Neural progenitor cell (in vitro differentiated cells): ENCODE results near the gene OR7D4. TPM values are rescaled to one million over a fixed set of nuclear protein-coding genes. Genes with fewer than 3 reads are reported as not detected.

ENCODE experiments used
- DNase-seq: peaks from one replicate; pipeline ENCODE4 v3.0.0-alpha.2; 2016; ENCODE audit warnings: low spot score
- H2AFZ ChIP-seq: fragments of 200-600 bp; sonication (generic); replicated peaks from 2 replicates; pipeline ENCODE4 v1.6.1; 2016; ENCODE audit warnings: antibody characterized with exemption
- H3F3A ChIP-seq: fragments of 200-600 bp; sonication (generic); 2 replicates; pipeline ENCODE4 v1.6.1; 2016; ENCODE audit warnings: antibody characterized with exemption, low read depth
- H3K27ac ChIP-seq: fragments of 200-600 bp; sonication (generic); 2 replicates; pipeline ENCODE4 v1.5.1; 2016; ENCODE audit warnings: mild to moderate bottlenecking
- H3K27me3 ChIP-seq: fragments of 200-600 bp; sonication (generic); 2 replicates; pipeline ENCODE4 v1.6.1; 2016; ENCODE audit warnings: mild to moderate bottlenecking, moderate library complexity
- H3K36me3 ChIP-seq: fragments of 200-600 bp; sonication (generic); 2 replicates; pipeline ENCODE4 v1.5.1; 2016
- H3K4me1 ChIP-seq: fragments of 200-600 bp; sonication (generic); 2 replicates; pipeline ENCODE4 v1.6.1; 2016; ENCODE audit warnings: mixed run types
- H3K4me2 ChIP-seq: fragments of 200-600 bp; sonication (generic); 2 replicates; pipeline ENCODE4 v1.6.1; 2016
- H3K4me3 ChIP-seq: fragments of 200-600 bp; sonication (generic); 2 replicates; pipeline ENCODE4 v1.5.1; 2016
- H3K79me2 ChIP-seq: fragments of 200-600 bp; sonication (generic); 2 replicates; pipeline ENCODE4 v1.6.1; 2016; ENCODE audit warnings: low read depth
- H3K9ac ChIP-seq: fragments of 200-600 bp; sonication (generic); 2 replicates; pipeline ENCODE4 v1.6.1; 2016
- H3K9me3 ChIP-seq: fragments of 200-600 bp; sonication (generic); 2 replicates; pipeline ENCODE4 v1.5.1; 2016; ENCODE audit warnings: low read depth
- H4K20me1 ChIP-seq: fragments of 200-600 bp; sonication (generic); 2 replicates; pipeline ENCODE4 v1.6.1; 2016; ENCODE audit warnings: low read depth
- H3K27ac Mint-ChIP-seq: 3 replicates; pipeline ENCODE4 v1.8.0; 2021; ENCODE audit warnings: mixed read lengths
- H3K27me3 Mint-ChIP-seq: 2 replicates; pipeline ENCODE4 v1.8.0; 2022; ENCODE audit warnings: low read depth, mild to moderate bottlenecking, inconsistent platforms, moderate library complexity, mixed read lengths; ENCODE audit not compliant: insufficient read depth
- H3K36me3 Mint-ChIP-seq: 3 replicates; pipeline ENCODE4 v1.8.0; 2021; ENCODE audit warnings: mixed read lengths
- H3K4me1 Mint-ChIP-seq: 3 replicates; pipeline ENCODE4 v1.8.0; 2021; ENCODE audit warnings: mixed read lengths
- H3K4me3 Mint-ChIP-seq: 3 replicates; pipeline ENCODE4 v1.8.0; 2021; ENCODE audit warnings: mild to moderate bottlenecking, moderate library complexity, mixed read lengths
- H3K9me3 Mint-ChIP-seq: 3 replicates; pipeline ENCODE4 v1.8.0; 2020; ENCODE audit warnings: mixed read lengths
- CTCF ChIP-seq: fragments of 200-600 bp; sonication (generic); IDR thresholded peaks from 2 replicates; pipeline ENCODE4 v1.5.1; 2017; ENCODE audit warnings: antibody characterized with exemption, mild to moderate bottlenecking
- EZH2 ChIP-seq: fragments of 200-600 bp; sonication (generic); IDR thresholded peaks from 2 replicates; pipeline ENCODE4 v1.6.1; 2017; ENCODE audit warnings: antibody characterized with exemption, mild to moderate bottlenecking, moderate library complexity
- EZH2phosphoT487 ChIP-seq: fragments of 200-600 bp; sonication (generic); IDR thresholded peaks from 2 replicates; pipeline ENCODE4 v1.6.1; 2017; ENCODE audit warnings: antibody characterized with exemption
- total RNA-seq: library from RNA; depleted of rRNA; stranded (reverse); fragments of >200 nt; gene quantifications from 2 replicates; pipeline ENCODE4 v1.2.3, GENCODE V29; 2015; ENCODE audit warnings: low replicate concordance

Gene OR7D4
- total RNA-seq, 1 donor from 2014 or later = not detected

DNA sequence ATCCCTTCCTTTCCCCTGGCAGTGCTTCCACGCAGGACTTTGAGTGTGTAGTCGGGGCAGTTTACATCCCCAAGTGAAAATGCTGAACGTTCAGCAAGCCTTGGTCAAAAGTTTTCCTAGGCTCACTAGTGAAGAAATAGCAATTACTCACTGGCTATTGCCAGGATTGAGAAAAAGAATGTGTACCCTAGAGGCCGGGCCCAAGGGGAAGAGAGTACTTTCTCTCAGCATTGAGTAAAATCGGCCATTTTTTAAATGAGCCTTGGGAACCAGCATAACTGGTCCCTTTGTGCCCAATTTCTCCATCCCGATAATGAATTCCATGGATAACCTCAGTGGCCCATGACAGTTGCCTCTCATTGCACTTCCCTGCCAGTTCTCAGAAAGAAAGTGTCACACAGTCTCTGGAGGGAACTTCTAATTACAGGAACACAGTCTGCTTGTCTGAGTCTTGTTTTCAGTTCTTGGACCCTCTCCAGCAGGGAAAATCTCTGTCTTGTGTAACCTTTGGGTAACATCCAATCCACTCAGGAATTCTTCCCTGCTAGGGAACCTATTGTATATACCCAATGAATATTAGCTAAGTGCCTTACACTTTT lies 47.9 kb downstream of the OR7D4 start:
- H3F3A ChIP-seq = no peaks in the 10 kb centered on the region
- H3K9ac ChIP-seq = no peak overlapping the region
- H3K27ac Mint-ChIP-seq = no peak overlapping the region
- H3K27ac ChIP-seq = no peak overlapping the region
- H3K9me3 ChIP-seq = no peaks in the 10 kb centered on the region
- H3K4me2 ChIP-seq = no peak overlapping the region
- no peaks in the 10 kb centered on the region for H3K36me3 ChIP-seq
- H3K27me3 Mint-ChIP-seq = peaks cover 3% of the 10 kb centered on the region
- H3K4me3 ChIP-seq = no peak overlapping the region
- H2AFZ ChIP-seq = no peak overlapping the region
- peaks cover 14% of the 10 kb centered on the region for H3K36me3 Mint-ChIP-seq
- H3K79me2 ChIP-seq = no peaks in the 10 kb centered on the region
- no peaks in the 10 kb centered on the region for H4K20me1 ChIP-seq
- H3K27me3 ChIP-seq = no peaks in the 10 kb centered on the region
- TF ChIP-seq CTCF (no peak), EZH2phosphoT487 (no peak), EZH2 (no peak)
- peaks cover 20% of the 10 kb centered on the region for H3K9me3 Mint-ChIP-seq
- no peak overlapping the region for H3K4me3 Mint-ChIP-seq
- H3K4me1 Mint-ChIP-seq = no peaks in the 10 kb centered on the region
- no peak for DNase-seq
- H3K4me1 ChIP-seq = no peaks in the 10 kb centered on the region

- TF ChIP-seq CTCF (no peak), EZH2 (no peak), EZH2phosphoT487 (no peak)
- peaks cover 34% of the 10 kb centered on the region for H3K36me3 Mint-ChIP-seq
- H3K4me1 Mint-ChIP-seq = no peaks in the 10 kb centered on the region
- H3K4me2 ChIP-seq = no peak overlapping the region
- peaks cover 21% of the 10 kb centered on the region for H3K9me3 Mint-ChIP-seq
- no peaks in the 10 kb centered on the region for H3F3A ChIP-seq
- no peak overlapping the region for H3K4me3 ChIP-seq
- no peaks in the 10 kb centered on the region for H4K20me1 ChIP-seq
- no peak overlapping the region for H3K4me3 Mint-ChIP-seq
- H3K79me2 ChIP-seq = no peaks in the 10 kb centered on the region
- no peaks in the 10 kb centered on the region for H3K4me1 ChIP-seq
- DNase-seq = no peak
- no peak overlapping the region for H3K27ac Mint-ChIP-seq
- H3K9me3 ChIP-seq = no peaks in the 10 kb centered on the region
- no peak overlapping the region for H2AFZ ChIP-seq
- H3K27me3 ChIP-seq = no peaks in the 10 kb centered on the region
- peaks cover 5% of the 10 kb centered on the region for H3K27me3 Mint-ChIP-seq
- no peak overlapping the region for H3K9ac ChIP-seq
- peaks cover 13% of the 10 kb centered on the region for H3K36me3 ChIP-seq
- no peak overlapping the region for H3K27ac ChIP-seq
Measured at GRCh38 chr19:9166846-9167245, 52.5 kb downstream of the OR7D4 start.

GRCh38 chr19:9165261-9165660 lies 54.1 kb downstream of the OR7D4 start:
- Mint-ChIP-seq H3K36me3 (peaks cover 50% of the 10 kb centered on the region), H3K4me1 (no peaks in the 10 kb centered on the region), H3K27me3 (peaks cover 5% of the 10 kb centered on the region), H3K27ac (no peak overlapping the region), H3K9me3 (peaks cover 37% of the 10 kb centered on the region), H3K4me3 (no peak overlapping the region)
- no peaks in the 10 kb centered on the region for H3K9me3 ChIP-seq
- H4K20me1 ChIP-seq = no peaks in the 10 kb centered on the region
- no peak overlapping the region for H3K9ac ChIP-seq
- no peak overlapping the region for H2AFZ ChIP-seq
- H3F3A ChIP-seq = no peaks in the 10 kb centered on the region
- no peak overlapping the region for H3K4me2 ChIP-seq
- no peak for DNase-seq
- TF ChIP-seq EZH2 (no peak), CTCF (no peak), EZH2phosphoT487 (no peak)
- H3K79me2 ChIP-seq = no peaks in the 10 kb centered on the region
- peaks cover 23% of the 10 kb centered on the region for H3K36me3 ChIP-seq
- no peak overlapping the region for H3K4me3 ChIP-seq
- H3K27me3 ChIP-seq = no peaks in the 10 kb centered on the region
- H3K27ac ChIP-seq = no peak overlapping the region
- no peaks in the 10 kb centered on the region for H3K4me1 ChIP-seq
